Activated CD8-positive, alpha-beta T cell treated with anti-CD3 and anti-CD28 coated beads for 36 hours (primary cell): ENCODE measurements around the gene FADD. TPM values are rescaled to one million over a fixed set of nuclear protein-coding genes. Genes with fewer than 3 reads are reported as not detected.

Experiments
- ATAC-seq: fragments of 200-7000 bp; cut with Tn5 transposase; one replicate; pipeline ENCODE4 v1.10.0; 2021; ENCODE audit warnings: mild to moderate bottlenecking, moderate library complexity
- CTCF ChIA-PET: fragments of 350-600 bp; sonication (Branson Sonifier 250); formaldehyde crosslinking; loops from one replicate; lab custom pipeline; 2021; ENCODE audit warnings: antibody characterized with exemption; lab: Charles Lee
- POLR2A ChIA-PET: fragments of 350-600 bp; sonication (Branson Sonifier 250); formaldehyde crosslinking; loops from one replicate; lab custom pipeline; 2021; ENCODE audit warnings: antibody characterized with exemption; lab: Charles Lee
- DNase-seq: peaks from one replicate; pipeline ENCODE4 v3.0.0-alpha.2; 2020
- H3K27ac Mint-ChIP-seq: one replicate; pipeline ENCODE4 v1.8.0; 2021; ENCODE audit warnings: mild to moderate bottlenecking, mixed read lengths
- H3K27me3 Mint-ChIP-seq: one replicate; pipeline ENCODE4 v1.8.0; 2021; ENCODE audit warnings: mixed read lengths
- H3K36me3 Mint-ChIP-seq: one replicate; pipeline ENCODE4 v1.8.0; 2021; ENCODE audit warnings: low read depth, mixed read lengths
- H3K4me1 Mint-ChIP-seq: one replicate; pipeline ENCODE4 v1.8.0; 2021; ENCODE audit warnings: low read depth, mixed read lengths
- H3K4me3 Mint-ChIP-seq: one replicate; pipeline ENCODE4 v1.8.0; 2021; ENCODE audit warnings: mild to moderate bottlenecking, moderate library complexity, mixed read lengths
- H3K9me3 Mint-ChIP-seq: one replicate; pipeline ENCODE4 v1.8.0; 2021; ENCODE audit warnings: mixed read lengths
- CTCF ChIP-seq: fragments of 200-600 bp; IDR thresholded peaks from one replicate; pipeline ENCODE4 v1.8.0; 2022; ENCODE audit warnings: antibody characterized with exemption, mild to moderate bottlenecking
- intact Hi-C: fragments of 100-400 bp; cut with micrococcal nuclease; formaldehyde crosslinking; loops from one replicate; pipeline ENCODE4 v1.10.0; 2022
- total RNA-seq, 2 experiments: library from RNA; stranded (reverse); gene quantifications; one replicate each; pipeline ENCODE4 v1.2.3, GENCODE V29; 2021

The FADD gene, protein sequence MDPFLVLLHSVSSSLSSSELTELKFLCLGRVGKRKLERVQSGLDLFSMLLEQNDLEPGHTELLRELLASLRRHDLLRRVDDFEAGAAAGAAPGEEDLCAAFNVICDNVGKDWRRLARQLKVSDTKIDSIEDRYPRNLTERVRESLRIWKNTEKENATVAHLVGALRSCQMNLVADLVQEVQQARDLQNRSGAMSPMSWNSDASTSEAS
- total RNA-seq, result 10 to 100 TPM; 27.6 to 29.6 TPM

GRCh38 chr11:70202920-70203750, at the start of gene FADD:
Gene FADD (plus strand): TSS chr11:70203296. CDS start chr11:70203460, 164 bp downstream.
- TF ChIP-seq CTCF, result no peak
- H3K27me3 Mint-ChIP-seq, result peaks cover 1% of the 10 kb centered on the region
- CTCF ChIA-PET, result no interaction called here
- no peaks in the 10 kb centered on the region for H3K9me3 Mint-ChIP-seq
- ATAC-seq, result peak; percentile 74
- peaks cover 33% of the 10 kb centered on the region for H3K36me3 Mint-ChIP-seq
- H3K27ac Mint-ChIP-seq, result peak within 1 kb of the TSS; percentile 98
- H3K4me3 Mint-ChIP-seq, result peak within 1 kb of the TSS; percentile 97
- POLR2A ChIA-PET, result interaction anchor here (0.6 to 2.3 kb wide), 4 partner anchors 9 to 976 kb away, joined by 3 to 6 read pairs (median 4); partner anchors contain the start of gene PPFIA1
- peaks cover 35% of the 10 kb centered on the region for H3K4me1 Mint-ChIP-seq
- intact Hi-C loops, result loop anchor here (10.0 kb wide), 1 partner anchor 62 kb away; no protein-coding TSS in a partner anchor
- peak; percentile 94 for DNase-seq

DNA sequence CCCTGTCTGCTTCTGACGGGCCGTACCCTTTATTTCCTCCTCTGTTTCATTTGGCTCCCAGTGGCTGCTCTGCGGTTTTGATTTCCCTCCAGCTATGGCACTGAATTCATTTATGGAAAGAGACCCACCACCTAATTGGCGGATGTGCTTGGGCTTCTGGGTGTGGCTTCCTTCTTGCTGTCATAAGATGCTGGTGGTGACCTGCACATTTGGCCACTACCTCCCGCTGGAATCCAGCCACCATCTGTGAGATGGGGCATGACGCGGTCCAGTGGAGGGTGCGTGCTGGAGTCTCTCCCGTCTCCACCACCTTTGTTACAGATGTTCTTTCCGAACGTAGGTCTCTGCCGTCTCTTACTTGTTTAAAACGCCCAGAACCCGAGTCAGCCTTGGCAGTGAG, 47.7 kb upstream of the FADD start:
- Mint-ChIP-seq H3K4me1 (no peaks in the 10 kb centered on the region), H3K27ac (no peak overlapping the region), H3K36me3 (no peaks in the 10 kb centered on the region), H3K4me3 (no peak overlapping the region), H3K27me3 (no peaks in the 10 kb centered on the region), H3K9me3 (no peaks in the 10 kb centered on the region)
- DNase-seq, result no peak
- ChIA-PET CTCF (no interaction called here), POLR2A (no interaction called here)
- intact Hi-C loops, result no loop called here
- TF ChIP-seq CTCF, result no peak
- ATAC-seq, result no peak

DNA sequence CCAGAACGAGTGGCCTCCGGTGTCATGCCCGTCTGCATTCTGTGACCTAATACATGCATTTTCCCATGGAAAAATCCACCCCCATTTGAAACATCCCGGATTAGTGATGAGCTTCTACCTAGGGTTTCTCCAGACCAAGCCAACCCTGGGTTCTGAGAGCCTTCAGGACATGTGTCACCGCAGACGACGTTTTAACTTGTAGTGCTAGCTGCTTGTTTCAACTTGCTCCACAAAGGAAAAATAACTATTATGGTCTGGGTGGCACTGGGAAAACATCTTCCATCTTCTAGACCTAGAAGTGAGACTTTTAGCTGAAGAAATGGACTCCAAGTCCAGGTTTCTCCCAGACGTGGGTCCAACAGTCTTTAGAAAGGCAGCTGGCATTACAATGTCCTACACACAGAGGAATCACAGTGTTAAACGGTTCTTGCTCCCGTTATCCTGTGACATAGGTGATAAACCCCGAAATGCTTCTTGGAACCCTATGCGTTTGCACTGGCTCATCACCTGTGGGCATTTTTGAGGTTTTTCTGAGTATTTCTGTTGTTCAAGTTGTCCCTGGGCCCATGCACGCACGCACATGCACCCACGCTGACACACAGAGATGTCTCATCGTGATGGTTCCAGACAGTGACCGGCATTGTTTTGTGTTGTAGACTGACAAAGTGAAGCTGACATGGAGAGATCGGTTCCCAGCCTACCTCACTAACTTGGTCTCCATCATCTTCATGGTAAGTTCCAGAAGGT, 46.6 kb upstream of the FADD start:
- ChIA-PET CTCF (no interaction called here), POLR2A (no interaction called here)
- Mint-ChIP-seq H3K9me3 (no peaks in the 10 kb centered on the region), H3K4me1 (no peaks in the 10 kb centered on the region), H3K27ac (no peak overlapping the region), H3K4me3 (no peak overlapping the region), H3K36me3 (no peaks in the 10 kb centered on the region), H3K27me3 (no peaks in the 10 kb centered on the region)
- no peak for DNase-seq
- ATAC-seq, result no peak
- no peak for TF ChIP-seq CTCF
- intact Hi-C loops, result no loop called here

DNA sequence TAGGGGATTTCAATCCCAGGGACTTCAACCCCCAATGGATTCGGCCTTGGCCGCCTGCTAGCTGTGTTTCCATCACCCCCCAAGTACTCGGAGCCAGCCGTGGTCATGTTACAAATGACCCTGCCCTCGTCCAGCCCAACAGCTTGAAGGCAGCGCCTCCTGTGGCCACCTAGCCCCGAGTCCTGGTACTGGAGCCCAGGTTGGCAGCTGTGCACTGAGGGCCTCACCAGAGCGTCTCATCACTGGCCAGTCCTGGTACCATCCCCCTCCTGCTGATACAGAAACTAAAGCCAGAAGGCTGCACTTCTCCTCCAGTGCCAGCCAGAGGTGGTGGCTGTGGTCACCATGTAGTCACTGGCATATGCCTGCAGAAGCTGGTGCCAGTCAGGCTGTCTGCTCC, 44.9 kb upstream of the FADD start:
- intact Hi-C loops, result no loop called here
- no peaks in the 10 kb centered on the region for H3K27me3 Mint-ChIP-seq
- H3K9me3 Mint-ChIP-seq, result no peaks in the 10 kb centered on the region
- H3K36me3 Mint-ChIP-seq, result no peaks in the 10 kb centered on the region
- no peak for DNase-seq
- no peak overlapping the region for H3K4me3 Mint-ChIP-seq
- ChIA-PET POLR2A (no interaction called here), CTCF (no interaction called here)
- ATAC-seq, result no peak
- no peaks in the 10 kb centered on the region for H3K4me1 Mint-ChIP-seq
- TF ChIP-seq CTCF, result no peak
- H3K27ac Mint-ChIP-seq, result no peak overlapping the region
